IPS DF 6.9 (cell line): ENCODE results near the gene TP53TG5.

ENCODE experiments used
- DNase-seq: peaks from one replicate; pipeline ENCODE4 v3.0.0-alpha.2; 2013; ENCODE audit warnings: low read depth, low spot score
- H3K27ac ChIP-seq: one replicate; pipeline ENCODE4 v1.5.1; 2013; ENCODE audit warnings: low read length, control low read depth
- H3K27me3 ChIP-seq: 2 replicates; pipeline ENCODE4 v1.6.1; 2013; ENCODE audit warnings: mild to moderate bottlenecking, low read length; ENCODE audit not compliant: control insufficient read depth, insufficient read depth
- H3K36me3 ChIP-seq: 2 replicates; pipeline ENCODE4 v1.6.1; 2013; ENCODE audit warnings: low read length; ENCODE audit not compliant: control insufficient read depth, insufficient read depth
- H3K4me1 ChIP-seq: 2 replicates; pipeline ENCODE4 v1.6.1; 2013; ENCODE audit warnings: low read length; ENCODE audit not compliant: control insufficient read depth, insufficient read depth
- H3K4me3 ChIP-seq: 2 replicates; pipeline ENCODE4 v1.5.1; 2013; ENCODE audit warnings: mild to moderate bottlenecking, low read length
- H3K9me3 ChIP-seq: 2 replicates; pipeline ENCODE4 v1.6.1; 2013; ENCODE audit warnings: low read length, inconsistent platforms; ENCODE audit not compliant: control insufficient read depth, insufficient read depth
- WGBS: extraction: QIAGEN DNeasy Blood & Tissue Kit; methylation state at CpG from one replicate; pipeline ENCODE4 v1.1.7; 2013; ENCODE audit warnings: mixed read lengths, missing lambda C conversion rate; ENCODE audit not compliant: insufficient read length, insufficient coverage; 5-methylcytosine and 5-hydroxymethylcytosine counted together

The TP53TG5 gene

DNA sequence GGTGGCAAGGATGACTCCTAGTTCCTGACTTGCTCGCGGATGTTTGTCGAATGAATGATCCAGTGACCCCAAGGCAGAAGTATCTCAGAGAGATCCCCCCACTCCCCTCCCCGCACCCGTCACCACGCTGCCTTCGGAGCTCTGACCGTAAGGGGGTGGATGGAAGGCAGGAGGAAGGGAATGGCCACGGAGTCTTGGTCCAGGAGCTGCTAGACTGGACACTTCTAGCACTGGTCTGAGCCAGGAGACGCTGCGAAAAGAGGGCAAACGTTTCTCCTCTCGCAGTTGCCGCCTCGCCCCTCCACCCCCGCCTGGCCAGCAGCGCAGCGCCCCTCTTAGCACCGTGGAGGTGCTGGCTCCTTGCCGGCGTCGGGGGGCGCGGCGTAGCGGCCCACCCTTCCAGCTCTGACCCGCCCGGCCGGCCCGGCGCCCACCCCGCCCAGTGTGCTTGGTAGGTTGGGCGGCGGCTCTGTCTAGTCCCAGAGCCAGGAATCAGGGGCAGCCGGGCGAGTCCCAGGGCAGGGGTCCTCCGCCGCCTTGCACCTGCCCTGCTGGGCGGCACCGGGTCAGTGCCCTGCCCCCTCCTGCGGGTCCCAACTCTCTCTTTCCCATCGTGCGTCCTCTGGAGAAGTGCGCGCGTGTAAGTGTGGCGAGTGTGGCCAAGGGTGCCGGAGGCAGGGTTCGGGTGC lies 27.6 kb upstream of the TP53TG5 start:
- 0 out of 2 replicates have a peak, but pooled peaks cover 2% of the 10 kb centered on the region for H3K4me1 ChIP-seq
- H3K27ac ChIP-seq: no peak overlapping the region
- peaks cover 3% of the 10 kb centered on the region; the same call in 1 of the 2 replicates for H3K27me3 ChIP-seq
- H3K4me3 ChIP-seq: peak overlapping the region; percentile 77
- WGBS: no CpG with 5 or more reads among the region's 49 CpGs
- H3K9me3 ChIP-seq: peaks cover 1% of the 10 kb centered on the region; the same call in 1 of the 2 replicates
- DNase-seq: no peak
- H3K36me3 ChIP-seq: peaks cover 4% of the 10 kb centered on the region; the same call in 1 of the 2 replicates

DNA sequence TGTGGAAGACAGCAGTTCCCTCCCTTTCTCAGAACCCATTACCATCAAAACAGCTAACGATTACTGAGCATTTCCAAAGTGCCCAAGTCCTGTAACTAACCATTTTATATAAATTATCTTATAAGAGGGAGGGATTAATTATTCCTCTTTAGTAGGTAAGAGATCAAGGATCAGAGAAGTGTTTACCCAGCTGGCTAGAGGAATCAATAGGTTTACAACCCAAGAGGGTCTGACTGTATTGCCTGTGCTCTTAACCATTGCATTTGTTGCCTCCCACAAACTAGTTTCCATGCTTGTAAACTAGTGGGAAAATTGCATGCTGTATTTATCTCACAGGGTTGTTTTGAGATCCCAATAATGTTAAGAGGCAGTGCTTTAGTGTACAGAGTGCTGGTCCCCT lies 26.3 kb upstream of the TP53TG5 start:
- Histone ChIP-seq H3K27me3 (peaks cover 3% of the 10 kb centered on the region; the same call in 1 of the 2 replicates), H3K27ac (no peak overlapping the region), H3K4me3 (no peak overlapping the region), H3K36me3 (no peaks in the 10 kb centered on the region), H3K9me3 (peaks cover 5% of the 10 kb centered on the region; the same call in 1 of the 2 replicates), H3K4me1 (0 out of 2 replicates have a peak, but pooled peaks cover 2% of the 10 kb centered on the region)
- DNase-seq: no peak
- WGBS: 100% methylated on average over 1 of the region's 1 CpG

DNA sequence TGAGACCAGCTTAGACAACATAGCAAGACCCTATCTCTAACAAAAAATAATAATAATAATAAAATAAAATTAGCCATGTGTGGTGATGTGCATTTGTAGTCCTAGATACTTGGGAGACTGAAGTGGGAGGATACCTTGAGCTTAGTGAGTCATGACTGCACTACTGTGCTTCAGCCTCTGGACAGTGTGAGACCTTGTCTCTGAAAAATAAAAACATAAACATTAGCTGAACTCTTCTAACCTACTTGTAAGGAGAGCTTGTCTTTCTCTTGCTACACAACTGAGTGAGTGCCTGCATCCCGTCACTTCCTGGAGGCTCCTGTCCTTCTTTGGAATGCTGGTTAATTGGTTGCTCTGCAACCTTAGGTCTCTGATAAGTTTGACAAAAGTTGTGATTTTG lies 24.8 kb upstream of the TP53TG5 start:
- Histone ChIP-seq H3K36me3 (no peaks in the 10 kb centered on the region), H3K4me1 (0 out of 2 replicates have a peak, but pooled peaks cover 2% of the 10 kb centered on the region), H3K27ac (no peak overlapping the region), H3K9me3 (peaks cover 5% of the 10 kb centered on the region; the same call in 1 of the 2 replicates), H3K4me3 (no peak overlapping the region), H3K27me3 (peaks cover 3% of the 10 kb centered on the region; the same call in 1 of the 2 replicates)
- WGBS: no CpG with 5 or more reads among the region's 1 CpG
- no peak for DNase-seq

DNA sequence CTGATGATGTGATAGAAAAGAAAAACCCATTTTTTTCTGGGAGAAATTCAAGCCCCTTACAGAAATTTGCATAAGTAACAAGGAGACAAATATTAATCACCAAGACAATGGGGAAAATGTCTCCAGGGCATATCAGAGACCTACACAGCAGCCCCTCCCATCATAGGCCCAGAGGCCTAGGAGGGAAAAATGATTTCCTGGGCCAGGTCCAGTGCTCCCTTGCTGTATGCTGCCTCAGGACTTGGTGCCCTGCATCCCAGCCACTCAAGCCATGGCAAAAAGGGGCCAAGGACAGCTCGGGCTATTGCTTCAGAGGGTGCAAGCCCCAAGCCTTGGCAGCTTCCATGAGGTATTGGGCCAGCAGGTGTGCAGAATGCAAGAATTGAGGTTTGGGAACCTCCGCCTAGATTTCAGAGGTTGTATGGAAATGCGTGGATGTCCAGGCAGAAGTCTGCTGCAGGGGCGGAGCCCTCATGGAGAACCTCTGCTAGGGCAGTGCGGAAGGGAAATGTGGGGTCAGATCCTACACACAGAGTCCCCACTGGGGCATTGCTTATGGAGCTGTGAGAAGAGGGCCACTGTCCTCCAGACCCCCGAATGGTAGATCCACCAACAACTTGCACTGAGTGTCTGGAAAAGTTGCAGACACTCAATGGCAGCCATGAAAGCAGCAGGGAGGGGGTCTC lies 22.4 kb upstream of the TP53TG5 start:
- no CpG with 5 or more reads among the region's 6 CpGs for WGBS
- no peaks in the 10 kb centered on the region for H3K4me1 ChIP-seq
- H3K4me3 ChIP-seq: no peak overlapping the region
- H3K27ac ChIP-seq: no peak overlapping the region
- peaks cover 2% of the 10 kb centered on the region; the same call in 1 of the 2 replicates for H3K27me3 ChIP-seq
- no peak for DNase-seq
- H3K9me3 ChIP-seq: peaks cover 5% of the 10 kb centered on the region; the same call in 1 of the 2 replicates
- no peaks in the 10 kb centered on the region for H3K36me3 ChIP-seq

DNA sequence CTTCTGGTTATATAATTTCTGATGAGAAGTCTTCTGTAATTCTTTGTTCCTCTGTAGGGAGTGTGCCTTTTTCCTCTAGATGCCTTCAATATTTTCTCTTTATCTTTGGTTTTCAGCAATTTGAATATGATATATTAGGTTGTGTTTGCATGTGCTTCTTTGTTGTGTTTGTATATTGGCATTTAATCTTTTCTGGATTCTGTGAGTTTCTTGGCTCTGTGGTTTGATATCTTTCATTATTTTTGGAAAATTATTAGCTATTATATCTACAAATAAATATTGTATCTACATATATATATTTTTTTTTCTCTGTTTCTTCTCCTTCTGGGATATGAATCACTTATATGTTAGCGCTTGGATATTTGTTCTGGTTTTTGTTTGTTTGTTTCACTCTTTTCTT lies 20.9 kb upstream of the TP53TG5 start:
- Histone ChIP-seq H3K36me3 (no peaks in the 10 kb centered on the region), H3K4me3 (no peak overlapping the region), H3K4me1 (no peaks in the 10 kb centered on the region), H3K9me3 (peaks cover 5% of the 10 kb centered on the region; the same call in 1 of the 2 replicates), H3K27me3 (no peaks in the 10 kb centered on the region), H3K27ac (no peak overlapping the region)
- no CpG with 5 or more reads among the region's 1 CpG for whole genome bisulfite sequencing
- DNase-seq: no peak

DNA sequence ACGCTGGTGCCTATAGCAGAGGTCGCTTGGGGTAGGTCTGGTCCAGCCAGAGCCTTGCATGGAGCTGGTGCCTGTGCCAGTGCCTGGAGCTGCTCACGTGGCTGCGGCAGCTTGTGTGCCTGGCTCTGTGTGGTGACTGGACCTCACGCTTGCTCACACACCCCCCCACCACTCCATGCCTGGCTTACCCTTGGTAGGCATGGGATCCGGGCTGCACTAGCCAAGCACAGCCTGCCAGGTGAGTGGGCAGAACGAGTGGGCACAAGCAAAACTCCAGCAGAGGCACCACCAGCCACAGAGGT lies 16.9 kb upstream of the TP53TG5 start:
- Histone ChIP-seq H3K4me1 (no peaks in the 10 kb centered on the region), H3K4me3 (no peak overlapping the region), H3K27ac (no peak overlapping the region), H3K9me3 (no peaks in the 10 kb centered on the region), H3K27me3 (no peaks in the 10 kb centered on the region), H3K36me3 (no peaks in the 10 kb centered on the region)
- no peak for DNase-seq
- WGBS: no CpG with 5 or more reads among the region's 7 CpGs

DNA sequence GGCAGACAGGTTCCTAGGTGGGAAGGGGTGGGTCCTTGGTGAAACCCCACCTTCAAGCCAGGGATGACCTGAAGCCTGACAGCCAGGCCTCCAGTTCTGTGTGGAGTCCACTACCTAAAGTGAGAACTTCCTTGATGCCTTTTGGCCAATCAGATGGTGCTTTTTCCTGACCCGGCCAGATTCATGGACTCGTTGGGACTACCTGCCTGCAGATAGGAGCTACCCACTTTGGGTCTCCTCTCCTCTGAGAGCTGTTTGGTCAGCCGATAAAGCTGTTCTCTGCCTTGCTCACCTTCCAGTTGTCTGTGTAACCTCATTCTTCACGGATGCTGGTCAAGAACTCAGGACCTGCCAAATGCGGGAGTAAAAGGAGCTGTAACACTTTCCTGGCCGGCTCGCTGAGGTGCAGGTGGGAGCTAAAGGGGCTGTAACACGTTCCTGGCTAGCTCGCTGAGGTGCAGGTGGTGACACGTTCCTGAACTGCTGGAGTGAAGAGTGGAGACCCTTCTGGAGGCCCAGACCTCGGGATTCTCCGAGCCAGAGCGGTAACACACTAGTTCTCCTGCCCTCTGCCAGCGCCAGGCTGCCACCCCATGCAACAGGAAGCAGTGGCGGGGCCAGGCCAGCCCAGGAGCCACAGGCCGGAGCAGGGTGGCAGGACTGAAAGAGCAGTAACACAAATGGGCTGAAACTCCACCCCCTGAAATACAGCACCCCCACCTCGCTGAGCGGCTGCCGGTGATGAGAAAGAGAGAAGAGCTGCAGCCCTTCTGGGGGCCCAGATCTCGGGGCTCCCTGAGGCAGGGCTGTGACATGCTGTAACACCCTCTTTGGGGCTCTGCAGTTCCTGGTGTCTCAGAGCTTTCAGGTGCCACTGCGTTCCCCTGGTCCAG lies 16.3 kb upstream of the TP53TG5 start:
- no peak for DNase-seq
- no peak overlapping the region for H3K27ac ChIP-seq
- no peak overlapping the region for H3K4me3 ChIP-seq
- H3K9me3 ChIP-seq: no peaks in the 10 kb centered on the region
- no peaks in the 10 kb centered on the region for H3K27me3 ChIP-seq
- WGBS: no CpG with 5 or more reads among the region's 21 CpGs
- no peaks in the 10 kb centered on the region for H3K36me3 ChIP-seq
- no peaks in the 10 kb centered on the region for H3K4me1 ChIP-seq

DNA sequence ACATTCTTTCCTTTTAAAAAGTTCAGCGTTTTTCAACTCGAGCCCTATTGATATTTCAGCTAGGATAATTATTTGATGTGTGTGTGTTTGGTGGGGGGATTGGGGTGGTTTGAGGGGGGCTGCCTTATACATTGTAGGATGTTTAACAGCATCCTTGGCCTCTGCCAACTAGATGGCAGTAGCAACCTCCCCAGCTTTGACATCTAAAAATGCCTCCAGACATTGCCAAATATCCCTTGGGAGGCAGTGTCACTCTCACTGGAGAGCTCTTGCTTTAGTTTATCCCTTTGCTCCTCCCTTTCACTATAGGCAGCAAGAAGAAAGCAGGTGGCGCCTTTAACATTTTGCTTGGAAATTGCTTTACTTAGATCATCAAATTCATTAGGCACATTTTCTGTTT lies 14.6 kb upstream of the TP53TG5 start:
- DNase-seq: no peak
- H3K36me3 ChIP-seq: no peaks in the 10 kb centered on the region
- no peak overlapping the region for H3K4me3 ChIP-seq
- H3K27me3 ChIP-seq: no peaks in the 10 kb centered on the region
- H3K4me1 ChIP-seq: no peaks in the 10 kb centered on the region
- no peak overlapping the region for H3K27ac ChIP-seq
- no peaks in the 10 kb centered on the region for H3K9me3 ChIP-seq
- WGBS: no CpG with 5 or more reads among the region's 3 CpGs

DNA sequence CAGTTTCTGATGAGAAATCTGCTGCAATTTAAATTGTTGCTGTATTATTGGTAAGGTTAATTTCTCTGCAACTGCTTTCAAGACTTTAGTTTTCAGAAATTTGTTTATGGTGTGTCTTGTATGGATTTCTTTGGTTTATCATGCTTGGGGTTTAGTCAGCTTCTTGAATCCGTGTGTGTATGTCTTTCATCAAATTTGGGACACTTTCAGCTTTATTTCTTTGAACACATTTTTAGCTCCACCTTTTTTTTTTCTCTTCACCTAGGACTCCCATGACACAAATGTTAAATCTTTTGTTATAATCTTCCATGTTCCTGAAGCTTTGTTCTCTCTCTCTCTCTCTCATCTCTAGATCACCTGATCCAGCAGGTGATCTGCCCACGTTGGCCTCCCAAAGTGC lies 13.4 kb upstream of the TP53TG5 start:
- Histone ChIP-seq H3K9me3 (no peaks in the 10 kb centered on the region), H3K27ac (no peak overlapping the region), H3K4me1 (no peaks in the 10 kb centered on the region), H3K36me3 (no peaks in the 10 kb centered on the region), H3K4me3 (no peak overlapping the region), H3K27me3 (no peaks in the 10 kb centered on the region)
- WGBS: no CpG with 5 or more reads among the region's 2 CpGs
- no peak for DNase-seq

DNA sequence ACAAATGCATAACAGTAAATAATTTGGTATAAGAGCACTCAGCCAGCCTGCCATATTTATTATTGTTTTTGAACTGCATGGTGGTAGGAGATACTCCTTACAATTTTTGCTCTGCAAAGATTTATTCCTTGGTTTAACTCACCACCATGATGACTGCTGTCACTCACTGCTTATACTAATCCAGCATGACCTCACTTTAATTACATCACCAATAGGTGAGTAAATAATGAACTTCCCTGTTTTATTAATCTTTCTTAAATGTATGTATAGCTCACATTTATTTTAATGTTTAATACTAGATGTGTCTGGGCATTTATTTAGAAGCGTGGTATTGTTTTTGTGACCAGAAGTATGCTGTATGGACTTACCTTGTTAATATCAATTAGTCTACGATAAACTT lies 12.8 kb upstream of the TP53TG5 start:
- H3K4me3 ChIP-seq: no peak overlapping the region
- no CpG with 5 or more reads among the region's 2 CpGs for WGBS
- DNase-seq: no peak
- no peaks in the 10 kb centered on the region for H3K4me1 ChIP-seq
- no peaks in the 10 kb centered on the region for H3K36me3 ChIP-seq
- no peak overlapping the region for H3K27ac ChIP-seq
- no peaks in the 10 kb centered on the region for H3K27me3 ChIP-seq
- H3K9me3 ChIP-seq: no peaks in the 10 kb centered on the region
